ENCODE measurements around the gene TCF12.

GRCh38 chr15:57326196-57326595 lies 407.8 kb downstream of the TCF12 start:
- no peak for TF ChIP-seq EZH2 (IDR thresholded peaks at IDR 0.05)
- TF ChIP-seq CTCF (IDR thresholded peaks at IDR 0.05) = no peak
- TF ChIP-seq EZH2phosphoT487 (IDR thresholded peaks at IDR 0.05) = no peak
